Neural cell (in vitro differentiated cells): ENCODE data around the gene SLC6A17. TPM values are rescaled to one million over a fixed set of nuclear protein-coding genes. Genes with fewer than 3 reads are reported as not detected.

Source experiments
- H2AFZ ChIP-seq: fragments of 200-600, 300-800 bp; sonication (generic), shearing (Covaris generic); 2 replicates; pipeline ENCODE4 v1.6.0; 2014; ENCODE audit warnings: low read depth, mild to moderate bottlenecking, antibody characterized with exemption, low read length, moderate library complexity
- H3F3A ChIP-seq: fragments of 200-600 bp; shearing (Covaris generic); 2 replicates; pipeline ENCODE4 v1.6.1; 2016; ENCODE audit warnings: mild to moderate bottlenecking, moderate library complexity, mixed read lengths, antibody characterized with exemption, low read length; ENCODE audit not compliant: insufficient read depth, poor library complexity, severe bottlenecking
- H3K27ac ChIP-seq: fragments of 200-600, 300-800 bp; sonication (generic), shearing (Covaris generic); 2 replicates; pipeline ENCODE4 v1.5.1; 2014; ENCODE audit warnings: mild to moderate bottlenecking, low read length, moderate library complexity
- H3K27me3 ChIP-seq: fragments of 300-800, 200-600 bp; sonication (generic), shearing (Covaris generic); 2 replicates; pipeline ENCODE4 v1.6.0; 2014; ENCODE audit warnings: mild to moderate bottlenecking, low read depth, low read length, moderate library complexity; ENCODE audit not compliant: insufficient read depth
- H3K36me3 ChIP-seq: fragments of 300-800, 200-600 bp; sonication (generic), shearing (Covaris generic); 2 replicates; pipeline ENCODE4 v1.5.1; 2014; ENCODE audit warnings: mild to moderate bottlenecking, antibody characterized with exemption, low read length, moderate library complexity; ENCODE audit not compliant: insufficient read depth
- H3K4me2 ChIP-seq: fragments of 300-800, 200-600 bp; sonication (generic), shearing (Covaris generic); 2 replicates; pipeline ENCODE4 v1.6.0; 2014; ENCODE audit warnings: mild to moderate bottlenecking, low read length
- H3K4me3 ChIP-seq: fragments of 300-800, 200-600 bp; sonication (generic), shearing (Covaris generic); 2 replicates; pipeline ENCODE4 v1.5.1; 2014; ENCODE audit warnings: mild to moderate bottlenecking, low read length, moderate library complexity
- H3K79me2 ChIP-seq: fragments of 200-600 bp; shearing (Covaris generic); replicated peaks from 2 replicates; pipeline ENCODE4 v1.6.0; 2014; ENCODE audit warnings: mild to moderate bottlenecking, low read length, moderate library complexity; ENCODE audit not compliant: insufficient read depth
- H3K9ac ChIP-seq: fragments of 300-800, 200-600 bp; sonication (generic), shearing (Covaris generic); 2 replicates; pipeline ENCODE4 v1.6.1; 2016; ENCODE audit warnings: mild to moderate bottlenecking, low read length, mixed read lengths
- H3K9me2 ChIP-seq: fragments of 200-600 bp; shearing (Covaris generic); 2 replicates; pipeline ENCODE4 v1.6.1; 2016; ENCODE audit warnings: mild to moderate bottlenecking, low read length, mixed read lengths; ENCODE audit not compliant: insufficient read depth
- H3K9me3 ChIP-seq: fragments of 200-600, 300-800 bp; sonication (generic), shearing (Covaris generic); 2 replicates; pipeline ENCODE4 v1.6.1; 2016; ENCODE audit warnings: mild to moderate bottlenecking, mixed run types, low read length, moderate library complexity, mixed read lengths
- H4K20me1 ChIP-seq: fragments of 200-600 bp; shearing (Covaris generic); 2 replicates; pipeline ENCODE4 v1.6.1; 2016; ENCODE audit warnings: mild to moderate bottlenecking, mixed run types; ENCODE audit not compliant: insufficient read depth
- EP300 ChIP-seq: fragments of 450-650 bp; conservative IDR thresholded peaks from 2 replicates; pipeline ENCODE4 v1.6.1; 2014; ENCODE audit warnings: antibody characterized with exemption, mild to moderate bottlenecking, moderate library complexity; ENCODE audit not compliant: poor library complexity, severe bottlenecking
- EZH2 ChIP-seq: fragments of 200-600, 300-800 bp; shearing (Covaris generic), sonication (generic); IDR thresholded peaks from 2 replicates; pipeline ENCODE4 v1.6.1; 2014; ENCODE audit warnings: antibody characterized with exemption, low read length, borderline replicate concordance, mild to moderate bottlenecking; ENCODE audit not compliant: insufficient read depth, poor library complexity, severe bottlenecking
- POLR2AphosphoS5 ChIP-seq: IDR thresholded peaks from 2 replicates; pipeline ENCODE4 v1.6.1; 2012
- SMC3 ChIP-seq: fragments of 450-650 bp; conservative IDR thresholded peaks from 2 replicates; pipeline ENCODE4 v1.6.1; 2014; ENCODE audit warnings: antibody characterized with exemption, mild to moderate bottlenecking, moderate library complexity; ENCODE audit not compliant: poor library complexity
- TAF1 ChIP-seq: IDR thresholded peaks from 2 replicates; pipeline ENCODE4 v1.6.1; 2012; ENCODE audit warnings: low read depth
- polyA plus RNA-seq: library from polyadenylated mRNA; depleted of rRNA; stranded (reverse); fragments of >200 nt; gene quantifications from 2 replicates; pipeline ENCODE4 v1.2.3, GENCODE V29; 2014
- TF ChIP-seq, protein P1 (sequence below): IDR thresholded peaks from 2 replicates; pipeline ENCODE4 v1.6.1; 2012; ENCODE audit warnings: borderline replicate concordance

SLC6A17 gene
- polyA plus RNA-seq, 1 donor from 2014 or later, result 3.5 TPM

DNA sequence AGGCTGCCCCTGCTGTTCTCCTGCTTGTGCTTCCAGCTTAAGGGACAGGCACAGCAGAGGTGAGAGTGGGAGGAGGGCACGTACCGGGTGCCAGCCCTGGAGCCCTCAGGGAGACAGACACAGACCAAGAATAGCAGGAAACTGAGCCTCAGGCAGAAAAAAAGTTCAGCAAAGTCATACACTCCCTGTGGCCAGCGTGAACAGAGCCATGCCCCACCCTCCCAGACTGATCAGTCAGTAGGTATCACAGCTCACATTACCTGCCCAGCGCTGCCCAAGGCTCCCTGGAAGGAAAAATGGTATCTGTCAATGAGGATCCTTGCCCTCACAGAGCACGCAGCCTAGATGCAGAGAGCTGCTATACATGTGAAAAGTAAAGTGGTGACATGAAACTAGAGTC is 36.7 kb upstream of the SLC6A17 start:
- no peaks in the 10 kb centered on the region for H3K9me2 ChIP-seq
- H3F3A ChIP-seq, result no peaks in the 10 kb centered on the region
- no peak overlapping the region for H2AFZ ChIP-seq
- no peaks in the 10 kb centered on the region for H3K9me3 ChIP-seq
- H3K36me3 ChIP-seq, result no peaks in the 10 kb centered on the region
- TF ChIP-seq, protein P1, sequence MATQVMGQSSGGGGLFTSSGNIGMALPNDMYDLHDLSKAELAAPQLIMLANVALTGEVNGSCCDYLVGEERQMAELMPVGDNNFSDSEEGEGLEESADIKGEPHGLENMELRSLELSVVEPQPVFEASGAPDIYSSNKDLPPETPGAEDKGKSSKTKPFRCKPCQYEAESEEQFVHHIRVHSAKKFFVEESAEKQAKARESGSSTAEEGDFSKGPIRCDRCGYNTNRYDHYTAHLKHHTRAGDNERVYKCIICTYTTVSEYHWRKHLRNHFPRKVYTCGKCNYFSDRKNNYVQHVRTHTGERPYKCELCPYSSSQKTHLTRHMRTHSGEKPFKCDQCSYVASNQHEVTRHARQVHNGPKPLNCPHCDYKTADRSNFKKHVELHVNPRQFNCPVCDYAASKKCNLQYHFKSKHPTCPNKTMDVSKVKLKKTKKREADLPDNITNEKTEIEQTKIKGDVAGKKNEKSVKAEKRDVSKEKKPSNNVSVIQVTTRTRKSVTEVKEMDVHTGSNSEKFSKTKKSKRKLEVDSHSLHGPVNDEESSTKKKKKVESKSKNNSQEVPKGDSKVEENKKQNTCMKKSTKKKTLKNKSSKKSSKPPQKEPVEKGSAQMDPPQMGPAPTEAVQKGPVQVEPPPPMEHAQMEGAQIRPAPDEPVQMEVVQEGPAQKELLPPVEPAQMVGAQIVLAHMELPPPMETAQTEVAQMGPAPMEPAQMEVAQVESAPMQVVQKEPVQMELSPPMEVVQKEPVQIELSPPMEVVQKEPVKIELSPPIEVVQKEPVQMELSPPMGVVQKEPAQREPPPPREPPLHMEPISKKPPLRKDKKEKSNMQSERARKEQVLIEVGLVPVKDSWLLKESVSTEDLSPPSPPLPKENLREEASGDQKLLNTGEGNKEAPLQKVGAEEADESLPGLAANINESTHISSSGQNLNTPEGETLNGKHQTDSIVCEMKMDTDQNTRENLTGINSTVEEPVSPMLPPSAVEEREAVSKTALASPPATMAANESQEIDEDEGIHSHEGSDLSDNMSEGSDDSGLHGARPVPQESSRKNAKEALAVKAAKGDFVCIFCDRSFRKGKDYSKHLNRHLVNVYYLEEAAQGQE, result no peak
- no peak for TF ChIP-seq EZH2
- no peak for TF ChIP-seq EP300
- no peak overlapping the region for H3K9ac ChIP-seq
- no peak overlapping the region for H3K27ac ChIP-seq
- H4K20me1 ChIP-seq, result no peaks in the 10 kb centered on the region
- no peak overlapping the region for H3K4me3 ChIP-seq
- H3K27me3 ChIP-seq, result no peaks in the 10 kb centered on the region
- H3K4me2 ChIP-seq, result no peak overlapping the region
- no peaks in the 10 kb centered on the region for H3K79me2 ChIP-seq

DNA sequence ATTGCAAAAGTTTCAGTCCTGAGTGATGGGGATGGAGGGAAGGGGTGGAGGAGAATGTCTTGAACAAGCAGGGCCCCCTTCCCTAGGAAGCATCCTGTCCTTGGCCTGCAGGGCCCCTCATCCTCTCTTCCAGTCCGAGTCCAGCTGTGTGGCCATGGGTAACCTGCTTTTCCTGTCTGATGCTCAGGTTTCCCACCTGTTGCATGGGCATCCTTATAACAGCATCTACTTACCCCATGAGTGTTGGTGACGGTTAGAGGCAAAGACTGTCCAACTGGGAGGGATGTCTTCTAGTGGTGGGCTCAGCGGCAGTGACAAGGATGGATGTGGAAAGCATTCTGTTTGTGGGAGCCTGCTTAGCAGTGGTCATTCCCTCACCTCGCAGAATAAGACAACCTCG is 36.1 kb upstream of the SLC6A17 start:
- H3F3A ChIP-seq, result no peaks in the 10 kb centered on the region
- no peaks in the 10 kb centered on the region for H4K20me1 ChIP-seq
- no peak overlapping the region for H3K4me2 ChIP-seq
- no peaks in the 10 kb centered on the region for H3K9me3 ChIP-seq
- H3K36me3 ChIP-seq, result no peaks in the 10 kb centered on the region
- H3K4me3 ChIP-seq, result no peak overlapping the region
- no peak overlapping the region for H2AFZ ChIP-seq
- H3K27ac ChIP-seq, result no peak overlapping the region
- no peaks in the 10 kb centered on the region for H3K27me3 ChIP-seq
- H3K9ac ChIP-seq, result no peak overlapping the region
- no peaks in the 10 kb centered on the region for H3K9me2 ChIP-seq
- H3K79me2 ChIP-seq, result no peaks in the 10 kb centered on the region
- no peak for TF ChIP-seq EZH2
- TF ChIP-seq, protein P1, result no peak
- no peak for TF ChIP-seq POLR2AphosphoS5
- no peak for TF ChIP-seq TAF1

DNA sequence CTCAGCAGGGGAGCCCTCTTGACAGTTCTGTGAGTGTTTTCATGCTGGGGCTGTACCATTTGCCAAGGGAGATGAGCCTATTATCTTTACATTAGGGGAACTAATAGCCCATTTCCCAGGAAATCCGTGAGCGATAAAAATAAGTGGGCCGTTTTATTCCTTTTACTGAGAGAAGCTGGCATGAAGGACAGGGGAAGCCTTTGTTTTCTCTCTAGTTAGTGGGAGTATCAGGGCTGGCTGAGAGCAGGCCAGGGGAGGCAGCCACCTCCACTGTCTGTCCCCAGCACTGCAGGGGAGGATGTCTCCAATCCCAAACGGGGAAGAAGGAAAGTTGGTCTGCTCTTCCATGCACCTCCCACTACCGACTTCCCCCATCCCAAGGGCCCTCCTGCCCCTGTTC is 35.5 kb upstream of the SLC6A17 start:
- Histone ChIP-seq H3K4me3 (no peak overlapping the region), H3K27me3 (no peaks in the 10 kb centered on the region), H2AFZ (no peak overlapping the region), H3K4me2 (no peak overlapping the region), H3F3A (no peaks in the 10 kb centered on the region), H3K9me3 (no peaks in the 10 kb centered on the region), H3K9me2 (no peaks in the 10 kb centered on the region), H3K27ac (peak overlapping the region; percentile 28), H4K20me1 (no peaks in the 10 kb centered on the region), H3K79me2 (no peaks in the 10 kb centered on the region), H3K36me3 (no peaks in the 10 kb centered on the region), H3K9ac (no peak overlapping the region)
- TF ChIP-seq SMC3, result no peak
- peak; percentile 42 for TF ChIP-seq EP300
- peak; percentile 56 for TF ChIP-seq POLR2AphosphoS5
- TF ChIP-seq, protein P1, result peak; percentile 55
